Upper lobe of left lung (tissue), 6 donors: ENCODE measurements around the gene FBL. TPM values are rescaled to one million over a fixed set of nuclear protein-coding genes. Genes with fewer than 3 reads are reported as not detected.
A peak's percentile ranks its signal among the peaks of the same experiment; 100 is the strongest.

ENCODE experiments used
- ATAC-seq, 2 donors: fragments of 200-7000 bp; cut with Tn5 transposase; one replicate each; pipeline ENCODE4 v1.9.1; 2022; ENCODE audit warnings: mild to moderate bottlenecking in 2 of 2, moderate library complexity in 2 of 2; ENCODE audit not compliant: low FRiP score in 2 of 2
- DNase-seq, 2 donors: peaks; one replicate each; pipeline ENCODE4 v3.0.0-alpha.2; 2019 to 2020
- H3K27ac ChIP-seq, 4 donors: fragments of 200-600 bp; sonication (generic); one replicate each; pipeline ENCODE4 v1.5.1; 2016 to 2019
- H3K27me3 ChIP-seq, 4 donors: fragments of 200-600 bp; sonication (generic); one replicate each; pipeline ENCODE4 v1.5.1; 2017 to 2019
- H3K36me3 ChIP-seq, 4 donors: fragments of 200-600 bp; sonication (generic); one replicate each; pipeline ENCODE4 v1.5.1; 2016 to 2019
- H3K4me1 ChIP-seq, 4 donors: fragments of 200-600 bp; sonication (generic); one replicate each; pipeline ENCODE4 v1.5.1; 2018 to 2019
- H3K4me3 ChIP-seq, 4 donors: fragments of 200-600 bp; sonication (generic); one replicate each; pipeline ENCODE4 v1.5.1; 2017 to 2019; ENCODE audit warnings: mild to moderate bottlenecking in 2 of 4, moderate library complexity in 1 of 4
- H3K9me3 ChIP-seq, 4 donors: fragments of 200-600 bp; sonication (generic); one replicate each; pipeline ENCODE4 v1.5.1; 2018 to 2019
- CTCF ChIP-seq, 6 experiments: fragments of 450-650 bp in 4 of 6; fragments of 200-600 bp in 2 of 6; sonication (generic) in 2 of 6; IDR thresholded peaks; one replicate each; pipeline ENCODE4 v1.5.1; 2016 to 2019; ENCODE audit warnings: antibody characterized with exemption in 6 of 6
- EP300 ChIP-seq, 4 donors: sonication (generic); formaldehyde crosslinking; IDR thresholded peaks; one replicate each; pipeline ENCODE4 v1.5.1; 2017; ENCODE audit warnings: antibody characterized with exemption in 4 of 4, control low read depth in 2 of 4
- POLR2A ChIP-seq, 4 donors: fragments of 450-650 bp; IDR thresholded peaks; one replicate each; pipeline ENCODE4 v1.5.1; 2016 to 2017; ENCODE audit warnings: antibody characterized with exemption in 4 of 4, mild to moderate bottlenecking in 2 of 4
- POLR2AphosphoS5 ChIP-seq, 2 donors: sonication (generic); formaldehyde crosslinking; IDR thresholded peaks; one replicate each; pipeline ENCODE4 v1.5.1; 2017; ENCODE audit warnings: antibody characterized with exemption in 2 of 2
- WGBS, 2 donors: methylation state at CpG; one replicate each; pipeline ENCODE4 v1.1.5; 2017 to 2018; 5-methylcytosine and 5-hydroxymethylcytosine counted together
- total RNA-seq, 6 donors: library from RNA; depleted of rRNA in 4 of 6; stranded (reverse); fragments of >200 nt in 4 of 6; gene quantifications; one replicate each; pipeline versions ENCODE4 v1.1.0 to v1.2.1, GENCODE V29; 2016 to 2021
- donor health status: DM: no; HTN: no; CAD: no; lungs with moderate emphysema.
- donor health status: DM: no; HTN: yes; CAD: no; lungs with severe emphysema.

The FBL gene
- total RNA-seq, 6 donors from 2014 or later = 75.4 to 143 (median 110) TPM

GRCh38 chr19:39831679-39832078 lies 14.5 kb downstream of the FBL start:
- Histone ChIP-seq H3K27me3 (no peaks in the 10 kb centered on the region), H3K4me1 (peaks cover 17 to 23% (median 20%) of the 10 kb centered on the region in 4 donors), H3K9me3 (no peaks in the 10 kb centered on the region), H3K4me3 (no peak overlapping the region), H3K27ac (peak overlapping the region in 1 of 4 donors; percentile 96), H3K36me3 (peaks cover 28 to 72% (median 49%) of the 10 kb centered on the region in 4 donors)
- peak in 1 of 2 donors; percentile 77 for DNase-seq
- ATAC-seq = no peak
- WGBS, 2 donors = 87 to 93% methylated on average over 13 to 16 of the region's 16 CpGs
- TF ChIP-seq POLR2AphosphoS5 (IDR thresholded peaks at IDR 0.05) (no peak), EP300 (IDR thresholded peaks at IDR 0.05) (no peak), CTCF (IDR thresholded peaks at IDR 0.05) (no peak), POLR2A (IDR thresholded peaks at IDR 0.05) (no peak)

GRCh38 chr19:39830847-39831246 lies 15.3 kb downstream of the FBL start:
- Histone ChIP-seq H3K27ac (no peak overlapping the region), H3K36me3 (peaks cover 33 to 72% (median 50%) of the 10 kb centered on the region in 4 donors), H3K27me3 (no peaks in the 10 kb centered on the region), H3K9me3 (no peaks in the 10 kb centered on the region), H3K4me3 (no peak overlapping the region), H3K4me1 (peaks cover 17 to 23% (median 20%) of the 10 kb centered on the region in 4 donors)
- no peak for TF ChIP-seq POLR2AphosphoS5 (IDR thresholded peaks at IDR 0.05)
- no peak for TF ChIP-seq CTCF (IDR thresholded peaks at IDR 0.05)
- no peak for TF ChIP-seq POLR2A (IDR thresholded peaks at IDR 0.05)
- TF ChIP-seq EP300 (IDR thresholded peaks at IDR 0.05) = no peak
- ATAC-seq (no peak), DNase-seq (no peak)

- Histone ChIP-seq H3K27ac (no peak overlapping the region), H3K4me3 (no peak overlapping the region), H3K9me3 (no peaks in the 10 kb centered on the region), H3K27me3 (no peaks in the 10 kb centered on the region), H3K4me1 (peaks cover 17 to 25% (median 20%) of the 10 kb centered on the region in 4 donors), H3K36me3 (peaks cover 32 to 72% (median 51%) of the 10 kb centered on the region in 4 donors)
- peak in 1 of 2 donors; percentile 80 for DNase-seq
- TF ChIP-seq POLR2A (IDR thresholded peaks at IDR 0.05) (no peak), CTCF (IDR thresholded peaks at IDR 0.05) (no peak), POLR2AphosphoS5 (IDR thresholded peaks at IDR 0.05) (no peak), EP300 (IDR thresholded peaks at IDR 0.05) (no peak)
- no peak for ATAC-seq
- 91 to 92% methylated on average over 13 to 18 of the region's 18 CpGs for WGBS, 2 donors
Observed at GRCh38 chr19:39830406-39830805, 15.8 kb downstream of the FBL start.

GRCh38 chr19:39829702-39830275 lies 16.4 kb downstream of the FBL start:
- Histone ChIP-seq H3K4me1 (peaks cover 17 to 31% (median 24%) of the 10 kb centered on the region in 4 donors), H3K9me3 (no peaks in the 10 kb centered on the region), H3K27me3 (no peaks in the 10 kb centered on the region), H3K4me3 (no peak overlapping the region), H3K27ac (no peak overlapping the region), H3K36me3 (peaks cover 32 to 68% (median 52%) of the 10 kb centered on the region in 4 donors)
- 93 to 94% methylated on average over 7 to 10 of the region's 10 CpGs for WGBS, 2 donors
- no peak for ATAC-seq
- no peak for DNase-seq
- TF ChIP-seq EP300 (IDR thresholded peaks at IDR 0.05) (no peak), POLR2A (IDR thresholded peaks at IDR 0.05) (no peak), POLR2AphosphoS5 (IDR thresholded peaks at IDR 0.05) (no peak), CTCF (IDR thresholded peaks at IDR 0.05) (no peak)

GRCh38 chr19:39828654-39829032 lies 17.5 kb downstream of the FBL start:
- WGBS, 2 donors = 53 to 75% methylated on average over 5 of the region's 5 CpGs
- Histone ChIP-seq H3K4me3 (no peak overlapping the region), H3K36me3 (peaks cover 32 to 63% (median 52%) of the 10 kb centered on the region in 4 donors), H3K9me3 (no peaks in the 10 kb centered on the region), H3K27ac (no peak overlapping the region), H3K4me1 (peaks cover 16 to 35% (median 23%) of the 10 kb centered on the region in 4 donors), H3K27me3 (no peaks in the 10 kb centered on the region)
- DNase-seq = no peak
- no peak for ATAC-seq
- no peak for TF ChIP-seq EP300 (IDR thresholded peaks at IDR 0.05)
- TF ChIP-seq POLR2AphosphoS5 (IDR thresholded peaks at IDR 0.05) = no peak
- TF ChIP-seq CTCF (IDR thresholded peaks at IDR 0.05) = no peak
- no peak for TF ChIP-seq POLR2A (IDR thresholded peaks at IDR 0.05)
